OCI-LY7 (cell line): Measurements from ENCODE around the gene LRRC46.

Source experiments
- CTCF ChIP-seq: fragments of 200-600 bp; sonication (generic); conservative IDR thresholded peaks from 2 replicates; pipeline ENCODE4 v1.5.1; 2014; ENCODE audit warnings: mild to moderate bottlenecking, antibody characterized with exemption, low read length, moderate library complexity, mixed read lengths
- EZH2phosphoT487 ChIP-seq: fragments of 200-600 bp; sonication (generic); IDR thresholded peaks from 2 replicates; pipeline ENCODE4 v1.6.1; 2018; ENCODE audit warnings: low read depth, borderline replicate concordance, mild to moderate bottlenecking, mixed run types, antibody characterized with exemption, low read length, moderate library complexity, mixed read lengths

GRCh38 chr17:47878203-47879027, 46.9 kb downstream of the LRRC46 start:
- no peak for TF ChIP-seq CTCF
- no peak for TF ChIP-seq EZH2phosphoT487
